DMS114 treated with DMSO at 0.1 percent for 48 hours (cell line): ENCODE results near the gene TULP4.

Source experiments
- DNase-seq: peaks from one replicate; lab custom pipeline; 2025; ENCODE audit not compliant: unreplicated experiment; lab: John Stamatoyannopoulos, UW

The TULP4 gene

DNA sequence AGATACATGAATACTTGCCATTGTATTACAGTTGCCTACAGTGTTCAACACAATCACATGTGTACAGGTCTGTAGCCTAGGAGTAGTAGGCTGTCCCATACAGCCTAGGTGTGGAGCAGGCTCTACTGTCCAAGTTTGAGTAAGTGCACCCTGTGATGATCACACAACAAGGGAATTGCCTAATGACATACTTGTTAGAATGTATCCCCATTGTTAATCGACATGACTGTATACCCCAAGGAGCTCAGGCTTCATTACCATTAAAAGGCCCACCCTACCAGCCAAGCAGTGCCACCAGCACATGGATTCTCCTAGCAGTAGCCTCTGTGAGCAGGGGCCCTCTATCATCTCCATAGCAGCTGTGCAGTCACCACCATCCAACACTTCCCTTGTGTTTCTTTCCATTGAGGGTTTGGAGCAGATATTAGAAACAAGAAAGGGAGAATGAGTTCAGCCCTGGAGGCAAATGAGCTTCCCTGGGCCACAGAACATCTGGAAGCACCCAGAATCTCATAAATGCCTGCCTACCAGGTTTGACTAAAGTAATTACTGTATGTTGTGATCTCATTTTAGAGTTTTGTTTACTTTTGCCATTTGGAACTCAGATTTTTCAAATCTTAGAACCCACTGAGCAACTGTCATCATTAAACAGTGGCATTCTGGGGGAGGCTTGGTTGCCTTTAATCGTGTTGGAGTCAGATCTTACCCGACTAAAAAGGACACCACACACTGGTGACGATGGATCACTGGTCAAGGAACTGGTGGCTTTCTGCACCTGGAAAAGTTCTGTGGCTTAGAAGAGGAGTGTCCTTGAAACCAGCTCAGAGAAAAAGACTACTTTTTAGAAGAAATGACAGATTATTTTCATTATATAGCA is 104.9 kb downstream of the TULP4 start:
- no peak for DNase-seq

DNA sequence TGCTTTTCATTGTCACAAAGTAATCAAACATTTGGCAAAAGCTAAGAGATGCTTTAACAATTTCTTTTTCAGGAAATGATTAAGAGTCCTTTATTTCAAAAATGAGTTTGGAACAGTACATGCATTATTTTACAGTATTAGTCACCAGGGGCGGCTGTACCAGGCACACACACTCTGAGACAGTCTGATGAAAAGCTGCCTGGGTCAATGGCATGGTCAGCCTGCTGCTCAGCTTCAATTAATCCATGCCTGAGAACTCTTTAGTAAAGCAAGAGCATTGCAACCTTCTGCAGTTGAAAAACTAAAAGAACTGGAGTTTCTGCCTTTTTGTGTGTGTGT is 105.5 kb downstream of the TULP4 start:
- no peak for DNase-seq

DNA sequence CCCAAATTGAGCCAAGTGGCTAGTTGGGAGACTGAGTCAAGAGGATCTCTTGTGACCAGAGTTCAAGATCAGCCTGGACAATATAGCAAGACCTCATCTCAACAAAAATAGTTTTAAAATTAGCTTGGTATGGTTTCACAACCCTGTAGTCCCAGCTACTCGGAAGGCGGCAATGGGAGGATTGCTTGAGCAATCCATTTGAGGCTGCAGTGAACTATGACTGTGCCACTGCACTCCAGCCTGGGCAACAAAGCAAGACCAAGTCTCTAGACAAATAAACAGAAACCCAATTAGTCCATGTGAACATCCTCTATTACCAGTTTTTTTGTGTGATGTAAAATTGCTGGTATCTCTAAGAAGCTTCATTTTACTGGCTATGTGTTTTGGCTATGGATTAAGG is 106.2 kb downstream of the TULP4 start:
- DNase-seq: no peak

DNA sequence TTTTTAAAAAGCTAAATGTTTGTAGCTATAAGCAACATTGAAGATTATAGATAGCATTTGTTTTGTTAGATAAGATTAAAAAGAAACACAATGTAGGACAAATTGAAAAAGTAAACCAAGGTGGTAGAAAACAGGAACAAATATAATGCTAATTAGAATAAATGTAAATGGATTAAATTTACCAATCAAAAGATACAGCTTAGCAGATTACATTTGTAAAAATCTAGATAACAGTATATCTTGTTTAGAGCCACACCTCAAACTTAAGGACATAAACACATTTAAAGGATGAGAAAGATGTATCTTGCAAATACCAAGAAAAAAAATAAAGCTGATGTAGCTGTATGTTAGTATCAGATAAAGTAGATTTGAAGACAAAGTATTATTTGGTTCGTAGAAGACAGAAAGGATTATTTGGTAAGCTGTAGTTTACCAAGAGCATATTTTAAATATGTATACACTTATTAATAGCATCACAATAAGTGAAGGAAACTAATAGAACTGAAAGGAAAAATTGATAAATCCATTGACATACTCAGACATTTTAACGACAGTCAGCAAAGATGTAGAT is 107.2 kb downstream of the TULP4 start:
- DNase-seq: no peak

DNA sequence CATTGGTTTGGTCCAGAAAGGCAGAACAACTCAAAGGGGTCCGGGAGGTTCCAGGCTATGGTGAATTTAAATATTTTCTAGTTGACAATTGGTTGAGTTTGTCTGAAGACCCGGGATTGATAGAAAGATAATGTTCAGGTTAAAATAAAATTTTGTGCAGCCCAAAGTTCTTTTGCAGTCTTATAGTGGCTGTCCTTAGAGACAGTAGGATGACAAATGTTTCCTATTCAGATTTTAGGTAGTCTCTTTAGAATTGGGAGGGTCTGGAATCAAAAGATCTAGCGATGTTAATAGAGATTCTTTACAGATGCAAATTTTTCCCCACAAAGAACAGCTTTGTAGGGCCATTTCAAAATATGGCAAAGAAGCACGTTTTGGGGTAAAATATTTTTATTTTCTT is 109.1 kb downstream of the TULP4 start:
- no peak for DNase-seq

DNA sequence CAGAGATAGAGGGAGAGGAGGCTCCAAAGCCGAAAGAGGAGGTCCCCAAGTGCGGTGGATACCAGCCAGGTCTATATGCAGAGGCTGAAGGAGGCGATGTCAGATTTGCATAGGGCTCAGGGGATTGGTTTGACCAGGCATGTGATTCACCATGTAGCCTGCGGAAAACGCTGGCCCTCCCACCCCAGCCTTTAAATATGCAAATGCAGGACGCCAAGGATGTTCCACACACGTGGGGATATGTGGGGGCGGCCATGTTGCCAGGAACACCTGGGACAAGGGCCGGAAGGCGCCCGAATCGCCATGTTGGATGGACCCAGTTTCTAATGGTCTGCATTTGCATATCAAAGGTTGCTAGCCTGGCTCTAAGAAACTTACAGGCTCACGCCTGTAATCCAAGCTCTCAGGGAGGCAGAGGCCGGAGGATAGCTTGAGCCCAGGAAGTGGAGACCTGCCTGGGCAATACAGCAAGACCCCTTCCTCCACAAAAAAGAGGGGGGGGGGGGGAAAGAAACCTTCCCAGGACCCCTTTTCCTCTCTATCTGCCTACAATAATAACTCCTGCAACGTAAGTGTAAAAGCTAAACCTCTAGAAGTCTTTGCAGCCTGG is 110.5 kb downstream of the TULP4 start:
- DNase-seq: no peak

DNA sequence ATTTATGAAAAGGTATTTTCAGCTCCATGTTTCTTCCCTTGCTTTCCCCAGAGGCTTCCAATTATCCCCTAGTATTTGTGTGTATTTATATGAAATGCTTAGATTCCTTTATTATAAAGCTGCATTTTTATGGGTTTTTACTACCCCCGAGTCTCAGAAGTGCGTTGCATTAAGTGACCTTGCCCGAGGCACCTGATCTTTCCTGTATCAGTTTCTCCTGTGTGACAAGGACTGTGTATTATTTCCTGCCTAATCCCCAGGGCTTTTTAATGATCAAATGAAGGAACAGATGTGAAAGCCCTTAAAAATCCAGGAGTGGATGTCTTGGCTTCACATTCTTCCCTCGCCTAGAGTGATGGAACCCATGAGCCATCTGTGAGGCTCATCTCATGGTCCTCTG is 118.8 kb downstream of the TULP4 start:
- DNase-seq: no peak

DNA sequence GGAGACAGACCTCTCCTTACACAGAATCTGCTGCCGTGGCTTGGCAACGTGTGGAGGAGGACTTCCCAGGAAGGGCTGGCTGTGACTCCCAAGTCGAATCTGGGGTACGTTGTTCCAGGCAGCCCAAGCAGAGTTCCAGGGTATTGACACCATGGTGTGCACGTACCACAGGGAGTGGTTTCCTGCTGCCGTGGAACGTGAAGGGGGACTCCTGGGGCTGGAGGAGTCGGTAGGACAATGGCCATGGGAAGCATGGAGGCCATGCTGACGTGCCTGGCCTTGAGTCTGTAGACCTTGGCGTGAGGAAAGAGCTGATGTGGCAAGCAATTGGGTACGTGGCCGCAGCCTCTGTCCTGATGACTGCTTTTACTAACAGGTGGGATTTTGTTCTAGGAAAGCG is 119.3 kb downstream of the TULP4 start:
- DNase-seq: no peak

DNA sequence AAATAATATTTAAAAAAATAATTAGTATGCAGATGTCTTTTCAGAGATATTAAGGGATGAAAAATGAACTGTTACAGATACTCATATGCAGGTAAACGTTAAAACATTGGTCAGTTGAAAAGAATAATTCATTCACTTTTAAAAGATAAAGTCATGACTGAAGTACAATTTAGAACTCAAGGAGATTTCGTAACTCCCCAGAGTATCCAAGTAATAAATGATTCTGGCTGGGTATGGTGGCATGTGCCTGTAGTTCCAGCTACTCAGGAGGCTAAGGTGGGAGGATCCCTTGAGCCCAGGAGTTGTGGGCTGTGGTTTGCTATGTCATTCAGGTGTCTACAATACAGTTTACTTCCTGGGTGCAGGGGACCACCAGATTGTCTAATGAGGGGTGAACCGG is 125.3 kb downstream of the TULP4 start:
- no peak for DNase-seq

DNA sequence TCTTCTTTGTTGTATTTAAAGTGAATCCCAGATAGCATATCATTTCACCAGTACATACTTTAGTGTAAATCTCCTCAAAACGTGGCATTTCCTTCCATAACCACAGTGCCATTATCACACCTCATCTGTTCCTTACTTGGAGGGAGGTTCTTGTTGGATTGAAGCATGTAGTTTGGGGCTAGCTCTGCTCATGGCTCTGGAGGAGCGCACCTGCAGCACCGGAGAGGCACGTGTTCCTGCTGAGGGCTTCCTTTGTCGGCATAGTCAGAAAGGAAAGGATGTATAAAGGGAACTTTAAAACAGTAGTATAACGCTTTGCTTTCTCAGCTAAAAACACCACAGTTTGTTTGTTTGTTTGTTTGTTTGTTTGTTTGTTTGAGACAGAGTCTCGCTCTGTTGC is 126.0 kb downstream of the TULP4 start:
- no peak for DNase-seq

DNA sequence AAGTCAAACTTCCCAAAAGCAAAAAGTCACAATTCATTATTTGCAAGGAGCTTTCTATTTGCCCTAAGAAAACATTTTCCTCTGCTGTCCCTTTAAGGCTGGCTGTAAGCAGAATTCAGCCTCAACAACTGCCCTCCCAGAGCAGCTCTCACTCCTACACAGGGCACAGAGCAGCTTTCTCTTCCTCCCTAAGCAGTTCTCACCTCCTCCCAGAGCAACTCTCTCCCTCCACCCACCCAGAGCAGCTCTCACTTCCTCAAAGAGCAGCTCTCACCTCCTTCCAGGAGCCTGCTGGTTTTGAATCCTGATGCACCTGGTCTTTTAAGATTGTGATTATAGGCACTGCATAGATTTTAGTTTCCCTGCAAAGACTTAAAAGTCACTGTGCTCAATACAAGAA is 127.0 kb downstream of the TULP4 start:
- DNase-seq: no peak

DNA sequence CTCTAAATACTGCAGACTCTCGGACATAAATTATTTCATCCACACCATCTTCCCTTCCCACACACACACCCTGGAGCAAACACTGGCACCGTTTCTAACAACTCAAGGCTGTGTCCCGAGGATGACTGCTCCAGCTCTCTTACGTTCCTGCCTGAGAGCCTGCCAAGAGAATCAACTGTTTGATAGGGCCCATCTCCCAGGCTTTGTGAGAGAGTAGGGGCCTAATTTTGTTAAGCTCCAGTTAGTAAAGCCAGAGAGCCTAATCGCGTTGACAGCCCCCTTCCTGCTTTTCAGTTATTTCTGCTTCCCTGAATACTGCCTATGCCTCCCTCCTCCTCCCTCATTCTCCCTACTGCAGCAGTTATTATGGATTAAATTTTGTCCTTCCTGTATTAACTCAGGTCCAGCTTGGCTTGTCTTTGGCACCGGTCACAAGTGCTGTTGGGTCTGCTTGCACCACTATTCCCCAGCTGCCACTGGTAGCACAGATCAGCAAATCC is 129.5 kb downstream of the TULP4 start:
- DNase-seq: no peak

DNA sequence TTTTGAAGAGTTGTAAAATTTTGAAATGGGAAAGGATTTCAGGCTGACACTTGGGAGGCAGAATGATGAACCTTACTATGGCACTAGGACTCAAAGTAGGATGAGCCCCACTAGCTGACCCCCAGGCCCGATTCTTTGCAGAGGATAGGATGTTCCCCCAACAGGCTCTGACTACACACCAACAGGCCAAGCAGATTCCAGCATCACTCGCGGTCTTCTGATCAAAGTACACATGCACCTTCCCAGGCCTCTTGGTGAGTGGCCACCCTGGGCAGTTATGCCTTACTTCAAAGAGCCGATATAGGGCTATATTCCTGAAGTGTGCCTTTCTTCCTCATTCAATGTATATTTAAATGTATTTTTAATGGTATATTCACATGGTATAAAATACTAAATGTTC is 130.0 kb downstream of the TULP4 start:
- DNase-seq: no peak

DNA sequence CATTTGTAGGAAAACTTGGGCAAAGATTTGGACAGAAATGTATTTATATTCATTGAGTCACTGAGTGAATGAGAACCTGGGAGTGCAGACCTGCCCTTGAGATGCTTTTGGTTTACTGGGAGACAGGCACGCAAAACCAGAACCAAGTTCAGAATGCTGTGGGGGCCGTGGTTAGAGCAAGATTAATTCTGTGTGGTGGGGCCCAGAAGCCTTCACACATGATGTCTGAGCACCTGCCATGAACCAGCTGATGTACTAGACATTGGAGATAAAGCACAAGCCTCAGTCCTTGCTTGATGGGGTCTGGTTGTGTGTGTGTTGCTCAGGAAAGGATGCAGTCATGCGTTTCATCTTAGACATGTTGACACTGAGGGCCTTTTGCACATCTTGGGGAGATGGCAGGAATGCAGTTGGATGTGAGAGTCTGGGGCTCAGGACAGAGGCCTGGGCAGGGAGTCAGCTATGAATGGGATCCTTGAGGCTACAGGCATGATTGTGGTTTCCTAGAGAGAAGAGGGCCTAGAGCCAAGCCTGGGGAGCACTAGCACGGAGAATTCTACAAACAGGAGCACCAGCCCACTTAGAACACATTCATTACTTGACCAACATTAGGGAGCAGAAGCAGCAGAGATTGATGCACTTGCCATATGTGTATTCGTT is 133.3 kb downstream of the TULP4 start:
- DNase-seq: no peak

DNA sequence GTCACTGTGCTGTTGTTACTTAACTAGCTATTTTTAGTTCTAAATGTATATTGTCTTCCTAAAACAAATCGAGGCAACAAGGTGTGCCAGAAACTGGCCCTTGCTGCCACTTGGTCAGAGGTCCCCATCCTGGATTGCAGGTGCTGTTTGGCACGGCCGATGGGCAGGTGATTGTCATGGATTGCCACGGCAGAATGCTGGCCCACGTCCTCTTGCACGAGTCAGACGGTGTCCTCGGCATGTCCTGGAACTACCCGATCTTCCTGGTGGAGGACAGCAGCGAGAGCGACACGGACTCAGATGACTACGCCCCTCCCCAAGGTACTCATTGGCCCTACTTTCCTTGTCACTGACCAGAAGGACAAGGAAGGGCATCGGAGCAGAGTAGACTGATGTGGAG is 136.6 kb downstream of the TULP4 start:
- DNase-seq: no peak

DNA sequence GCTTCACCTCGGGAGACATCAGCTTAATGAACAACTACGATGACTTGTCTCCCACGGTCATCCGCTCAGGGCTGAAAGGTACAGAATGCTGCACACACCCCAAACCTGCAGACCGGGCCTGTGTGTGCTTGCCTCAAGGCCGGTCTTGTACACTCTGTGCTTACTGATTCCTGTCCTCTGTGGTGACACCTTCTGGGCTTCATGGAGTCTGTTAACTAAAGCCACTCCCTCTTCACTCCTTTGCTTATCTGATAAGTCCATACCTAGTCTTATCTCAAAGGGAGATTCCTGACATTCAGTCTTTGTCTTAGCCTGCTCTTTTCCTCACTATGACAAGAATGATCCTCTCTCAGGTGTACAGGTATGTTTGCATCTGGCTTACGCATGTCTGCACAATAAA is 139.9 kb downstream of the TULP4 start:
- DNase-seq: no peak

DNA sequence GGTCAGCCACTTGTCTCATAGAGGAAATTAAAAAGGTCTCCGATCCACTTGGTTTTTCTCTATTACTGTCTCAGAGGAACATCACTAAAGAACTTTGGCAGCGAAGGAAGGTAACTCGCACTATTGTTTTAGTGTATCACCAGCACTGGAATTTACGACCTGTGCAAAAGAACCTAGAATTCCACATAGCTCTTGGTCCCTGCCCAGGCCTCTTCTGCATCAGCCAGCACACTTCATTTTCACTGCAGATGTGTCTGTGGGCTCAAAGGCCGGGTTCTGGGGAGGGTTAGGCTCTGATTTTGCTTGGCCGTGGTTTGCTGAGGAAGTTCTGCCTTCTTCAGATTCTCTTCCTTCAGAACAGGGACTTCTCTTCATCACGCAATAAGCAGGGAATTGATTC is 144.9 kb downstream of the TULP4 start:
- DNase-seq: no peak

DNA sequence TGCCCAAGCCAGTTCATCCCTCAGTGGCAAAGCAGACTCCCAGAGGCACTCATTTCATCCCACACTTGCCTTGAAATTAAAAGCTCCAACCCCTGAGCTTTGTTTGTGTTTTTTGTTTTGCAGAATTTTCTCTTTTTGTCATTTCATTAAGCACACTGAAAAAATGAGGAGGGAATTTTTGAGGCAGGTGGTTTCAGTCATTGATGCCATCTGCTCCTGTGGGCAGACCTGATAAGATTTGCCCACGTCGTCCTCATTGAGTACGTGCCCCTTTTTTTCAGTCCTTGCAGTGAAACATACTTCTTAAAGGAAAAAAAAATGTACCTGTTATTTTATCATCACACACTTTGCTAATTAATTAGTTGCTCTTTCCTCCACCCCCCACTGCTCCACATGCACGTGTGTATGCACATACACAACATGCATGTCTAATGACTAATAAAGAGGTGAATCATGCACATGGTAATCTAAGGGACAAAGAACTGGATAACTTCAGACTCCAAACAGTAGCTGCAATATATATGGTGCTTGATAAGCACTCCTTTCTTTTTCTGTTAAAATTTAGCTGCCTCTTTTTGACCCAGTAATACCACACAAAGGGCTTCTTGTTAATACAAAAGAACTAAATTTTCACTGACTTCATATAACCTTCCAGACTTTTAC is 145.5 kb downstream of the TULP4 start:
- DNase-seq: no peak

DNA sequence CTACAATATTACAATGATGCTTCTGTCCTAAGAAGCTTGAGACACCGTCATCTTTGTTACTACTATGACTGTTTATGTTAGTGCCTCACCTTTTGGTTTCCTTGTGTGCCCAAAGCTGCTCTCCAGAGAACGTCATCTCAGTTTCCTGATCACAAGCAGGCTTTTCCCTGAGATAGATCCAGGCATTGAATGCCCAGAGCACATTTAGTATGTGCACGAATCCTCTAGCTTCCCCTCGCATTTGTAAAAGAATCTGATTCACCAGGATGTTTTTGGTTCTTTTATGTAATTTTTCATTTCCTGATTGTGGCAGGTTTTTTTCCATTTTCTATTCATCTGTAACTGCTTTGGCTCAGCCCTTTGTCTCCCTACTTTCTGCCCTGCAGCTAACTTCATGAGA is 147.5 kb downstream of the TULP4 start:
- no peak for DNase-seq

DNA sequence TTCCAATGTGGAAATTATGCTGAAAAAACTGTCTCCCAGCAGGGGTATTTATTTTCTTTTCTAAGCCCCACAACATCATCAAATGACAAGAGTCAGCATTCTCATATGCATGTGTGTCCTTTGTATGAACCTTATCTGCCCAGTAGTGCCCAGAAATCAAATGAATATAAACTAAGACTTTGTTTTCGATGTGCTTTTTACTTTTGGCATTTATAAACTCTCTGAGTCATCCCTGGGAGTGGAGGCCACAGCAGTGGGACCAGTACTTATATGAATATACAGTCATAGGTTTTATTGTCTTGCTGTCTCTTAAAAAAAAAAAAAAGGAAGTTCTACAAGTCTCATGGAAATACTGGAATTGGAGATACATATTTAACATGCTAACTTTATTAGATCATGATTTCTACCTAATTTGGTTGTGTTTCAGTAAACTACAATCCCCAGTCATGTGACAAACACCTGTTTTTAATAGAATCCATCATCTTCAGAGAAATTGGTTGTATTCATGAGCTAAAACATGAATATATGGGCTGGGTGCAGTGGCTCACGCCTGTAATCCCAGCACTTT is 148.4 kb downstream of the TULP4 start:
- no peak for DNase-seq

DNA sequence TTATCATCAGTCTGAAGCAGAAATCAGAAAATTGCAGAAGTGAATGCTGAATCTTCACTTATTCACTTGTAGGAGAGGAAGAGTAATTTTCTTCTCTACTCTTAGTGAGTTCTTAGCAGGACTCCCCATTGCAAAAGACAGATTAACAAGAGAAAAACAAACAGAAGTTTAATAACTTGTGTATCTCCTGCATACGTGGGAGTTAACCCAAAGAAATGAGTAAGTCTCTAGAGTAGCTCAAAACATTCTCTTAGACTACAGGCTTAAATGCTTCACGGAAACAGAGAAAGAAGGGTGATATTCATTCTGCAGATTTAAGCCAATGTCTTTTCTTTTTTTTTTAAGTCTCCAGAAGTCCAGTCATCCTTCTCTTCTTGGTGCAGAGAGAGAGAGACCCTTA is 149.7 kb downstream of the TULP4 start:
- DNase-seq: no peak
